Fibroblast of skin of back (primary cell): ENCODE data around the gene RAI14.

Experiments used
- DNase-seq: peaks from one replicate; pipeline ENCODE4 v3.0.0-alpha.2; 2013

The RAI14 gene

DNA sequence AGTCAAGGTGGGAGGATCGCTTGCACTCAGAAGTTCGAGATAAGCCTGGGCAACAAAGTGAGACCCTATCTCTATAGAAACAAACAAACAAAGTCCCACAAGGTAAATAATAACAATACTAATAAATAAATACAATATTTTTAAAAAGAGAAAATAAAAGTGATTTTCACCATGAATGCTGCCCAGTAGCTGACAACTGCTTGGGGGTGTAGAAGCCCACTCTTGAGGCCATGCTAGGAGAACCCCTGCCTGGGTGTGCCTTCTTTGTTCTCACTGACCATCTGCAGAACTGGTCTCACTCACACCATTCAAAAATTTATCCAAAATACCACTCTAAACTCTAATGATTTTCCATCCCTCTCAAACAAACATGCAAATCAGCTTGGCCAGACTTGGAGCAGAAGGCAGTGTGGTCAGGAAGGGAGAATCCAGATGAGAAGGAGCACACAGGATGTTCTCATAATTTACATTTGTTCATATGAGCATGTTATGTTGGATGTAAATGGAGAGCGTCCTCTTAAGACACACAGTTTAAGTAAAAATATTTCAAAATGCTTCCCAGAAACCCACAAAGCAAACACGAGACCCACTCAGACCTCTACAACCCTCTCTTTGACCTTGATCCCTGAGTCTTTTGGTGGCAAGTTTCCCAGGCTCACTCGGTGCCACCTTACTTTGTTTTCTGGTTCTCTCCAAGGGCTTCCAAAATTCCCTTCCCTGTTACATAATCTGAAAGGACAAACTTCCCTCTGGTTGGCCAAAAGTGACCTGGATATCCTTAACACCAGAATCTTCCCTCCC lies 7.9 kb upstream of the RAI14 start:
- no peak for DNase-seq

DNA sequence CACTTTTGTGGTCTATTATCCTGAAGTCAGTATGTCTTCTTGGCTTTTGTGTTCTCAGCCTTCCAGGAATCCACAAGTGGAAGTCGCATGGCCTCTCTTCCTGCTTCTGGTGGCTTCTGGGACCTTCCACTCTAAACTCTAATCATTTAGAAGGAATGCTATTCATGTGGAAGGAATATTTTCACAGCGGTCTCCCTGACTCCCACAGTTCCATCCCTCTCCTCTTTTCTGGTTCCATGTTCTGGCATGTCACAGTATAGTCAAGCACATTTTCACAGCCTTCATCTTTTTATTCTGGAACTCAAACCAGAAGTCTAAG lies 7.3 kb upstream of the RAI14 start:
- DNase-seq = peak; percentile 83

DNA sequence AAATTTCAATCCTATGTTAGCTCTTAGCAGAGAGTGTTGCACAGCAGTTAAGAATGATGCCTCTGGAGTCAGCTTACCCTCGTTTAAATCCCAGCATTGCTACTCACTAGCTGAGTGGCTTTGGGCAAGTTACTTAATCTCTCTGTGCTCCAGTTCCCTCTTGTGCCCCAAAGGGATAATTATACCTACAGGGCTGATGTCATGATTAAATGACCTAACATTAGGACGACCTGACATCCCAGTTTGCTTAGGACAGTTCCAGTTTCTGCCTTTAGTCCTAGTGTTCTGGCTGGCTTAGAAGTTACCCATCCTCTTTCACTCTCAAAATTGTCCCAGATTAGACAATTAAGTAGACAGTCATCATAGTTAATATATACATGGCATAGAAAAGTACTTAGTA lies 4.3 kb upstream of the RAI14 start:
- no peak for DNase-seq

GRCh38 chr5:34652466-34652865 lies 3.7 kb upstream of the RAI14 start:
- no peak for DNase-seq

DNA sequence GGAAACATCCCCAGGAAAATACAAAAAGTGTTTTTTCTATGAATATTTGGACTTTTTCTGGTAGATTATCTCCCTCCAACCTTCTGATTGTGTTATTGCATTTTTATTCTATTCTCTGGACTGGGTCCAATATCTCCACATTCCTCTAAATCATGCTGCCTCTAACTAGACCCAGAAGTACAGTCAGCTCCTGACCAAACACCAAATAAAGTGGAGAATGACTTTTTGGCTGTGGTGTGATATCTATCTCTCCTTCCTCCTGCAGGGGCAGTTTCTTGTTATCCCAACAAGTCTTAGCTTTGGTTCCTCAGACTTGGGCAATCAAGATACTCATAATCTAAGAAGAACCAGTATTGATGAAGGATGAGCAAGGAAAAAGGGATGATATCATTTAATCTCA lies 3.2 kb upstream of the RAI14 start:
- peak; percentile 82 for DNase-seq

DNA sequence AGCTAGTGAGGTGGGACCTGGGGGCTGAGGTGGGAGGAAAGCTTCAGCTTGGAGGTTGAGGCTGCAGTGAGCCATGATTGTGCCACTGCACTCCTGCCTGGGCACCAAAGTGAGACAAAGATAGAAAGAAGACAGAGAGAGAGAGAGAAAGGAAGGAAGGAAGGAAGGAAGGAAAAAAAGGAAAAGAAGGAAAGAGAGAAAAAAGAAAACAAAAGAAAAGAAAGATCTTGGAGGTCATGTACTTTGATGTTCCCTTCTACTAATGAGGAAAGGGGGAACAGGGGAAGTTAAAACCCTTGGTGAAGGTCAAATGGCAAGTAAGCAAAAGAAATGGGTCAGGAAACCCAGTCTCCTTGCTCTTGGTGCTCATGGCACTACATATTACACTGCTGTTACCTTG lies 2.4 kb upstream of the RAI14 start:
- DNase-seq = no peak

GRCh38 chr5:34655354-34655991 lies 655 bp upstream of the RAI14 start:
- DNase-seq = peak; percentile 80

DNA sequence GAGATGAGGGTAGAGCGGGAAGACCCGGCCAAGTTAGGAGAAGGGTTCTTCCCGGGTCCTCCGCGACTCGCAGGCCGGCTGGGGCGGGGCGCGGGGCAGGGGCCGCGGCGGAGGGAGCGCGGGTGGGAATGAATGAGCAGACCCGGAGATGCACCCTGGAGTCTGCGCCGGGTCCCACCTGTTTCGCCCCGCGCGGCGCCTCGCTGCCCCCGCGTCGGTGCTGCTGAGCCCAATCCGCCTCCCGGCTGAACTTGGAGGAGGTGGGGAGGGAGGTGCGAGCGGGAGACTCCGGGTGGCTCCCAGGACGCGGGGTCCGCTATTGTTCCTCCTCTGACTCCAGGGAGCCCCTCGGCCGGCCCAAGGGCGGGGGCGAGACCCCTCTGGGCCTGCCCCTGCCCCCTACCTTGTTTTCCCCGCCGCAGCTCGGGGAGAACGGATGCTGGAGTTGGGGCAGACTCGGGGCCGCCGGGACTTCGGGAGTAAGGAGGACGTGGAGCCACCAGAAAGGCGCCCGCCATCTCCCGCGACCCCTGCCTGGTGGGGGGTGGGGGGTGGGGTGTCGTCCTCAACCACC lies 659 bp downstream of the RAI14 start:
- DNase-seq = no peak

DNA sequence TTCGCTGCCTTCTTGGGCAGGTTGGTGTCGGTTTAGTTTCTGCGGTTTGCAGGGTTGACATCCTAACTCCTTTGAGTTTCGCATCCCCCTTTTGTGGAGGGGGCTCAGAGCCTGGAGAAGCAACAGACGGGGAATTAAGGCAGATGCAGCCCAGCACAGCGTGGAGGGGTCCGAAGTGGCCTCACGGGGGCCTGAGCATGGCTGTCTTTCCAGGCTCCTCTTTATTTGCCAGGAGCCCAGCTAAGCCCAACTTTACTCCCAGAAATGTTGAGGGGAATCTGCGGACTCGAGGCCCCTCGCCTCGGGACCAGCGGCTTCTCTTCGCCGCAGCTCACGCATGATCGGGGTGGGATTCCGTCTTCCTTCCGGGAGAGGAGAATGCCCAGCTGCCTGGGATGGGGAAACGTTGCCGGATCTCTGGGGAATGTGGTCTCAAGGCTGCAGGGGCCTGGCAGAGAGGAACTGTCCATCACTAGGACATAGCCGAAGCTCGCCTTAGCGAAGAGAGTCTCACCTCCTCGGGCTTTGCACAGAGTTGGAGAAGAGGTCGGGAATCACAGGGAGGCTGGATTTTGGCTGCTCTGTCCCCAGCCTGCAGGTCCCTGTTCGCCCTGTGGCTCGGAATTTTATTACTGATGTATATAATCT lies 1.3 kb downstream of the RAI14 start:
- DNase-seq = peak; percentile 64

DNA sequence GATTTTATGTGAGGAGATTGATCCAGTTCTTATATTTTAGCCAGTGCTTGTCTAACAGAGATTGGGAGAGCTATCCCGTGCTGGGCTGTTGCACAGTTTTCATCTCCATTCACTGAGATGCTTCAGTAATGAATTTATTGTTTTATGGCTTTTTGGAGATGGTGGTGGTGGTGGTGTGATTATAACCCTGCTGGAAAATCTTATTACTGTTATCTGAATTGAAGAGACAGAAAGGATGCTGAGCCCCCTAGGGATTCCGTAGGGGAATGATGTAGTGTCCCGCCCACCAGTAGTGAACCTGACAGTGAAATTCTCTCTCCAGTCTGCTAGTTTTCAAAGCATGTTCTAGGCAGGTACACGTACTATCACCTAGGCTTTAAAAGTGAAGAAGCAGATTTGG lies 1.9 kb downstream of the RAI14 start:
- DNase-seq = peak; percentile 52

GRCh38 chr5:34659168-34659567 lies 3.0 kb downstream of the RAI14 start:
- no peak for DNase-seq

DNA sequence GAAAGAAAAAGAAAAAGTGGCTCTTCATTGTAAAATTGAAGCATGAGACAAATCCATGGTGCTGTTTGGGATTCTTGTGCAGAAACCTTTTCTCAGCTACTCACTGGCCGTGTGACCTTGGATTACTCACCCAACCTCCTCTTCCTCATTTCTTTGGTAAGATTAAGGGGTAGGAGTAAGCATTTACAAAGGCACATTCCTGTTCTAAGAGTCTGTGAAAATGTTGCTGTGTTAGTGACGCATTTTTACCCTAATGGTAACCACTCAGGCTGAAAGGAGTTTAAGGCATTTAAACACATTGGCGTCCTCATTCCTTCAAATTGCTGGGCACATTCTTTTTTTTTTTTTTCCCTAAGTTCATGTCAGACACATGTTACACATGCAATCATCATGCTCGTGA lies 4.3 kb downstream of the RAI14 start:
- DNase-seq = peak; percentile 87

DNA sequence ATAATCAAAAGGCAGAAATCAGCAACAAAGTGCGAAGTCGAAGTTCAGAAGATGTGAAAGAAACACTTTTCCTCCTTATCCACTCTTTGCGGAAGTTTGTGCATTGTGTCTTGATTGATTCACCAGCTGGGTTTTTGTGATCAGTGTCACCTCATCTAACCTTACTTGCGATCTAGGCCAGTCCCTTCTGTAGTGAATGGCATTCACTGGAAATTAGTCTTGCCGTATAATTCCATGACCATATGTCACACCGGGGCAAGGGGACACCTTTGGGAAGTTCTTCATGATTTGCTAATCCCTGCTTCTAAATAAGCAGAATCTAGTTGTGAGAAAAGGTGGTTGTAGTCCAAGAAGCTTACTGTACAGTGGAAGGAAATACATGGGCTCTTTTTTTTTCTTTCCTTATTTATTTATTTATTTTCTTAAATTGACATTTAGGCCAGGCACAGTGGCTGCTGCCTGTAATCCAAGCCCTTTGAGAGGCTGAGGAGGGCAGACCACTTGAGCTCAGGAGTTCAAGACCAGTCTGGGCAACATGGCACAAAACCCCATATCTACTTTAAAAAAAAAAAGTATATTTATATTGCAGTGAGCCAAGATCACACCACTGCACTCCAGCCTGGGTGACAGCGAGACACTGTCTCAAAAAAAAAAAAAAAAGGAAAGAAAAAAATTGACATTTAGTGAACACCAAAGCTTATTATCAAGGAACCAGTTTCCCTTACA lies 7.8 kb downstream of the RAI14 start:
- no peak for DNase-seq

DNA sequence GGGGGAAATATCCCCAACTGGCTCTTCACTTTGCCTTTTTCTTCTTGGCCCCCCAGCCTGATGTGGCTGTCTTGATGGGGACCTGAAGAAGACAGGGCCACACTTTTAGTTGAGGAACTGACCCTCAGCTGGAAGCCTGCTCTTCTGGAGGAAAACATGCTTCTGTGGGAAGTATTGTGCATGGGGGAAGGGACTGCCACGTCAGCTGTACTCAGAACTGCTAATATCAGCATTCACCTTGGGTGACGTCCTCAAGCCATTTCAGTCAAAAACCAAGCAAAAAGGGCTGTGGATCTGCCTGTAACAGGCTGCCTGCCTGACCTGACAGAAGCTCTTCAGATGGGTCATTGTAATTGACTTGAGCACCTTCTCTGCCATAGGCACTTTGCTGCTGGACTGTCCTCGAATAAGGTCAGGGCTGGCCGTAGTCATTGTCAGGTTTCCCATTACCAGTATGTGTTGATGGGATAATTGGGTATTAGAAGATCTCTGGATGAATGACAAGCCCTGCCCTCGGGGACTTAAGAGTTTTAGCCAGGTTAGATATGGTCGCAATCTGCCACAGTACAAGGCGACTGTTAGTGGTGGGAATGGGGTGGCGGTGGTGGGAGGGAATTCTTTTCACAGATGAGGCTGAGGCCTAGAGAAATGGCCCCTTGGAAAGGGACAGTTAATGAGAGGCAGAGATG lies 10.4 kb downstream of the RAI14 start:
- no peak for DNase-seq

GRCh38 chr5:34667705-34668104 lies 11.6 kb downstream of the RAI14 start:
- DNase-seq = peak; percentile 30

DNA sequence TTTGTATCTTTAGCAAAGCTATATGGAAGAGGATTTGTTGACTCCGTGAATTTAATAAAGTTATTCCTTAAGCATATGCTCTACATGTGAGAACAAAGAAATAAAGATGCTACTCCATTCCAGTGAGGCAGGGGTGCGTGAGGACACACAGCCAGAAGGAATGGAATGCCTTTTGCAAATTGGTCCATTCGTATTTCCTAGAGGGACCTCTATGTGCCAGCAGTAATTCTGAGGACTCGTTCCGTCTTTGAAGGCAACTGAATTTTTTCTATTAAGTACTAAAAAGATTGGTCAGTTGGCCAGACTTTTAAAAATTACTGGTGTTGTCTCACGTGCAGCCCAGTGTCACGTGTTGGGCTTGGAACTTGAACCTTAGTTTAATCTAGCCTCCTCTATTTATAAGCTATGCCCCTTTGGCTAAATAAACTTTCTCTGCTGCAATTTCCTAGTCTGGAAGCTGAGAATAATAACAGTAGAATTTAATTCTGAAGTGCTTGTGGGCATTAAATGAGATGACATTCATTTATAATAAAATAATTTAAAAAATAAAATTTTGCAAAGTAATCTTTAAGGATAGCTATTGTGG lies 13.9 kb downstream of the RAI14 start:
- DNase-seq = peak; percentile 31

GRCh38 chr5:34672196-34672595 lies 16.1 kb downstream of the RAI14 start:
- DNase-seq = no peak

DNA sequence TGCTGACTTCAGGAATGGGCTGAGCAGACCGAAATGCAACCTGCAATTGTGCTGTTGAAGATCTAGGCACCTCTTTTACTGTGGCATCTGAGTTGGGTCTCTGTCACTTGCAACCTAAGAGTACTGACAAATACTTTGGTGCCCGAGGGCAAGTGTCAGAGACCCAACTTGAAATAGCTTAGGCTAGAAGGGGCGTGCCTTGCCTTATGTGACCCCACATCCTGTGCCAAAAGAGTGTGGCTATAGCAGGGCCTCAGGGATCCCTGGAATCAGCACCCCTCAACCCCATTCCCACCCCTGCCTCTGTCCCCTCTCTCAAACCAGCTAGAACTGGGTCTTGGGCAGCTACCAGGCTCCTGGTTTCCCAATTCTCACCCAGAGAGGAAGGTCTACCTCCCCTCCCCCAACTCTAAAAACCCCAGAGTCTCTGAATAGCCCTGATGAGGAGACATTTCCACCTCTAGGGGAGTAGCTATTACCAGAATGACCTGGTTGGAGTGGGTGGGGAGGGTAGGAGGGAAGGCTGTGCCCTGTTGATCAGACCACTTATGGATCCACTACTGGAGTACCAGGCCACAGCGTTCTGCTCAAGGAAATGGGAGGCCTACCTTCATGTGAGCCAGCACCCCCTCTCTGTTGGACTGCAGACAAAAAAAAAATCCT lies 17.5 kb downstream of the RAI14 start:
- DNase-seq = no peak

- DNase-seq = peak; percentile 98
These were observed 18.1 kb downstream of the RAI14 start for GRCh38 chr5:34674187-34674586.

DNA sequence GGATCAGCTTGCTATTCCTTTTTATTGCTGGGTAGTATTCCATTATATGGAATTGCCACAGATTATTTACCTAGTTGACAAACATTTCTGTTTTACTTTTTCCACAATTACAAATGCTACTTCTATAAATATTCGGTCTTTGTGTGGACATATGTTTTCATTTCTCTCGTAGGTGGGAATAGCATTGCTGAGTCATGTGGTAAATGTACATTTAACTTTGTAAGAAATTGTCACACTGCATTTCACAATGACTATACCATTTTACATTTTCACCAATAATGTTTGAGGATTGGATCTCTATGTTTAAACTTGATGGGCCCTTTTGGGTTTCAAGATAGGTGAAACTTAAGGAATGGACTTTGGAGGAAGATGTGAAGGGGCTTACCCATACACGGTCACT lies 19.7 kb downstream of the RAI14 start:
- DNase-seq = peak; percentile 42

DNA sequence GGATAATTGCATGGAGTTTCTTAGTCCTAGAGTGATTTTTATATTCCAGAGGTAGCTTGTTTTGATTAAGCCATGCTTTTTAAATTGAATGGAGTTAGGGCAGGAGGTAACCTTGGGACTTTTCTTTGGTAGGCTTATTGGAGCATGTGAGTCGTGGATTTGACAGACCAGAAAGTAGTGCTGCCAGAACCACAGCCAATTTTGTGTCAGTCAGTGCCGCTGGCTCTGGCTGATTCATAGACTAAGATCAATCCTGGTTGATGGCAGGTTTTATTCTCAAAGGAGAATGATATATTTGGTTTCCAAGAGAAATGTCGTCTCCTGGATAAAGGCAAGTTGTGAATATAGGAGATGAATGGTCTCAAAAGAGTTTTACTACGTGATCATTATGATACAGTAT lies 20.3 kb downstream of the RAI14 start:
- peak; percentile 47 for DNase-seq
